ENCODE measurements around the gene MGARP.

The MGARP gene

GRCh38 chr4:139223682-139224317, 56.2 kb downstream of the MGARP start:
- TF ChIP-seq Cebpa-rat (IDR thresholded peaks at IDR 0.05), result no peak
- Histone ChIP-seq H3K9ac (no peak overlapping the region), H3K36me3 (no peaks in the 10 kb centered on the region), H3K4me1 (peaks cover 20 to 52% (median 39%) of the 10 kb centered on the region in 10 experiments), H3K4me3 (no peak overlapping the region), H3K9me3 (replicated peaks in 1 of 11) (peaks cover 0 to 5% (median 0%) of the 10 kb centered on the region in 11 experiments; a peak in 1 of 22 replicates), H3K4me2 (peak overlapping the region in 8 of 11 experiments; percentile 6 to 52 (median 24); a peak in 12 of 22 replicates), H3K27ac (peak overlapping the region in 5 of 11 experiments; percentile 1 to 37 (median 21); a peak in 6 of 22 replicates), H4K20me1 (no peaks in the 10 kb centered on the region), H3K27me3 (no peaks in the 10 kb centered on the region)

GRCh38 chr4:139222215-139222614, 57.8 kb downstream of the MGARP start:
- Histone ChIP-seq H3K4me2 (peak overlapping the region in 1 of 11 experiments; percentile 52; a peak in 2 of 22 replicates), H3K27ac (no peak overlapping the region; a peak in 1 of 22 replicates), H3K36me3 (no peaks in the 10 kb centered on the region), H3K9ac (no peak overlapping the region), H4K20me1 (no peaks in the 10 kb centered on the region), H3K4me1 (peaks cover 14 to 51% (median 33%) of the 10 kb centered on the region in 10 experiments), H3K27me3 (no peaks in the 10 kb centered on the region), H3K4me3 (no peak overlapping the region), H3K9me3 (replicated peaks in 1 of 11) (peaks cover 0 to 5% (median 0%) of the 10 kb centered on the region in 11 experiments; a peak in 1 of 22 replicates)
- no peak for TF ChIP-seq Cebpa-rat (IDR thresholded peaks at IDR 0.05)

- H3K36me3 ChIP-seq, result no peaks in the 10 kb centered on the region
- TF ChIP-seq Cebpa-rat (IDR thresholded peaks at IDR 0.05), result no peak
- H4K20me1 ChIP-seq, result no peaks in the 10 kb centered on the region
- peaks cover 19 to 55% (median 36%) of the 10 kb centered on the region in 10 experiments for H3K4me1 ChIP-seq
- H3K27ac ChIP-seq, result no peak overlapping the region
- H3K4me2 ChIP-seq, result no peak overlapping the region
- no peak overlapping the region for H3K9ac ChIP-seq
- peaks cover 0 to 5% (median 0%) of the 10 kb centered on the region in 11 experiments; a peak in 1 of 22 replicates for H3K9me3 ChIP-seq (replicated peaks in 1 of 11)
- H3K4me3 ChIP-seq, result no peak overlapping the region
- H3K27me3 ChIP-seq, result no peaks in the 10 kb centered on the region
Observed at GRCh38 chr4:139221687-139222086, 58.3 kb downstream of the MGARP start.

GRCh38 chr4:139219450-139220055, 60.5 kb downstream of the MGARP start:
- H3K27ac ChIP-seq, result peak overlapping the region in 6 of 11 experiments; percentile 10 to 63 (median 50); a peak in 10 of 22 replicates
- H3K4me3 ChIP-seq, result no peak overlapping the region
- no peak overlapping the region for H3K9ac ChIP-seq
- H3K4me2 ChIP-seq, result peak overlapping the region; percentile 1 to 70 (median 53); a peak in 19 of 22 replicates
- no peaks in the 10 kb centered on the region for H3K36me3 ChIP-seq
- H3K27me3 ChIP-seq, result no peaks in the 10 kb centered on the region
- no peaks in the 10 kb centered on the region for H4K20me1 ChIP-seq
- H3K4me1 ChIP-seq, result peaks cover 27 to 74% (median 48%) of the 10 kb centered on the region in 10 experiments
- TF ChIP-seq Cebpa-rat (IDR thresholded peaks at IDR 0.05), result no peak
- H3K9me3 ChIP-seq (replicated peaks in 1 of 11), result peaks cover 0 to 5% (median 0%) of the 10 kb centered on the region in 11 experiments; a peak in 1 of 22 replicates
